Activated CD8-positive, alpha-beta memory T cell treated with anti-CD3 and anti-CD28 coated beads, Interleukin-2, amount 10 ng/mL, durations not matched to agents 7 days and 5 days (primary cell): ENCODE data around the gene AMN. TPM values are rescaled to one million over a fixed set of nuclear protein-coding genes. Genes with fewer than 3 reads are reported as not detected.
"Not testable (repeated sequence)": the region's sequence is repeated elsewhere in the genome, so short reads cannot be mapped to it uniquely, and the experiment has no call there.

Source experiments
- ATAC-seq: fragments of 150-1000 bp; cut with Tn5 transposase; one replicate; pipeline ENCODE4 v1.10.0; 2021; ENCODE audit warnings: moderate library complexity
- CTCF ChIA-PET: fragments of 350-600 bp; sonication (Branson Sonifier 250); formaldehyde crosslinking; loops from one replicate; lab custom pipeline; 2021; ENCODE audit warnings: antibody characterized with exemption; lab: Charles Lee
- DNase-seq: peaks from one replicate; pipeline ENCODE4 v3.0.0-alpha.2; 2020
- H3K27ac Mint-ChIP-seq: one replicate; pipeline ENCODE4 v1.8.0; 2021; ENCODE audit warnings: mild to moderate bottlenecking, mixed read lengths
- H3K27me3 Mint-ChIP-seq: one replicate; pipeline ENCODE4 v1.8.0; 2021; ENCODE audit warnings: mixed read lengths
- H3K36me3 Mint-ChIP-seq: one replicate; pipeline ENCODE4 v1.8.0; 2021; ENCODE audit warnings: mild to moderate bottlenecking, mixed read lengths
- H3K4me1 Mint-ChIP-seq: one replicate; pipeline ENCODE4 v1.8.0; 2021; ENCODE audit warnings: mixed read lengths
- H3K4me3 Mint-ChIP-seq: one replicate; pipeline ENCODE4 v1.8.0; 2021; ENCODE audit warnings: mild to moderate bottlenecking, moderate library complexity, mixed read lengths
- H3K9me3 Mint-ChIP-seq: one replicate; pipeline ENCODE4 v1.8.0; 2022; ENCODE audit warnings: low read depth, mixed read lengths
- total RNA-seq, 2 experiments: library from RNA; stranded (reverse); gene quantifications; one replicate each; pipeline ENCODE4 v1.2.3, GENCODE V29; 2021

The AMN gene
- total RNA-seq, 2 experiments from 2014 or later = 0.35 to 0.53 TPM

- no peak for ATAC-seq
- Mint-ChIP-seq H3K4me1 (peaks cover 9% of the 10 kb centered on the region), H3K27ac (no peak overlapping the region), H3K9me3 (no peaks in the 10 kb centered on the region), H3K36me3 (no peaks in the 10 kb centered on the region), H3K4me3 (no peak overlapping the region), H3K27me3 (peaks cover 17% of the 10 kb centered on the region)
- CTCF ChIA-PET = no interaction called here
- DNase-seq = no peak
These were observed 2.0 kb upstream of the AMN start for GRCh38 chr14:102920273-102920997.

- Mint-ChIP-seq H3K4me3 (no peak overlapping the region), H3K27ac (no peak overlapping the region), H3K27me3 (peaks cover 22% of the 10 kb centered on the region), H3K4me1 (peaks cover 9% of the 10 kb centered on the region), H3K9me3 (no peaks in the 10 kb centered on the region), H3K36me3 (no peaks in the 10 kb centered on the region)
- CTCF ChIA-PET = no interaction called here
- ATAC-seq (no peak), DNase-seq (no peak)
These were observed 1.5 kb upstream of the AMN start for GRCh38 chr14:102920998-102921304.

GRCh38 chr14:102923201-102923924 is 900 bp downstream of the AMN start:
- no peak for ATAC-seq
- Mint-ChIP-seq H3K27me3 (peaks cover 38% of the 10 kb centered on the region), H3K27ac (no peak overlapping the region), H3K9me3 (no peaks in the 10 kb centered on the region), H3K4me3 (no peak overlapping the region), H3K4me1 (peaks cover 5% of the 10 kb centered on the region), H3K36me3 (no peaks in the 10 kb centered on the region)
- DNase-seq = no peak
- CTCF ChIA-PET = interaction anchor here (2.0 kb wide), 1 partner anchor 229 kb away, joined by 6 read pairs; no protein-coding TSS in a partner anchor

- H3K9me3 Mint-ChIP-seq = no peaks in the 10 kb centered on the region
- no peaks in the 10 kb centered on the region for H3K36me3 Mint-ChIP-seq
- no peak overlapping the region for H3K4me3 Mint-ChIP-seq
- CTCF ChIA-PET = no interaction called here
- H3K27ac Mint-ChIP-seq = no peak overlapping the region
- ATAC-seq (no peak), DNase-seq (no peak)
- peaks cover 42% of the 10 kb centered on the region for H3K27me3 Mint-ChIP-seq
- peaks cover 10% of the 10 kb centered on the region for H3K4me1 Mint-ChIP-seq
These were observed 1.5 kb downstream of the AMN start for GRCh38 chr14:102923925-102924486.

GRCh38 chr14:102924632-102925588 is 2.4 kb downstream of the AMN start:
- Mint-ChIP-seq H3K27me3 (peaks cover 46% of the 10 kb centered on the region), H3K4me3 (no peak overlapping the region), H3K9me3 (no peaks in the 10 kb centered on the region), H3K4me1 (peaks cover 10% of the 10 kb centered on the region), H3K27ac (no peak overlapping the region), H3K36me3 (no peaks in the 10 kb centered on the region)
- CTCF ChIA-PET = interaction anchor here (1.4 kb wide), 1 partner anchor 150 kb away, joined by 3 read pairs; no protein-coding TSS in a partner anchor
- no peak for DNase-seq
- no peak for ATAC-seq

- H3K9me3 Mint-ChIP-seq = no peaks in the 10 kb centered on the region
- peaks cover 46% of the 10 kb centered on the region for H3K27me3 Mint-ChIP-seq
- CTCF ChIA-PET = interaction anchor here (1.4 kb wide), 1 partner anchor 151 kb away, joined by 3 read pairs; no protein-coding TSS in a partner anchor
- H3K4me1 Mint-ChIP-seq = peaks cover 10% of the 10 kb centered on the region
- H3K36me3 Mint-ChIP-seq = no peaks in the 10 kb centered on the region
- no peak for ATAC-seq
- H3K27ac Mint-ChIP-seq = no peak overlapping the region
- no peak overlapping the region for H3K4me3 Mint-ChIP-seq
- DNase-seq = no peak
These were observed 3.2 kb downstream of the AMN start for GRCh38 chr14:102925646-102926045.

GRCh38 chr14:102926104-102926503 is 3.6 kb downstream of the AMN start:
- ATAC-seq (no peak), DNase-seq (no peak)
- H3K36me3 Mint-ChIP-seq = no peaks in the 10 kb centered on the region
- no peak overlapping the region for H3K4me3 Mint-ChIP-seq
- no peak overlapping the region for H3K27ac Mint-ChIP-seq
- CTCF ChIA-PET = interaction anchor here (1.4 kb wide), 1 partner anchor 151 kb away, joined by 3 read pairs; no protein-coding TSS in a partner anchor
- no peaks in the 10 kb centered on the region for H3K9me3 Mint-ChIP-seq
- H3K4me1 Mint-ChIP-seq = peaks cover 10% of the 10 kb centered on the region
- H3K27me3 Mint-ChIP-seq = peaks cover 51% of the 10 kb centered on the region

GRCh38 chr14:102926840-102927239 is 4.4 kb downstream of the AMN start:
- H3K4me3 Mint-ChIP-seq, H3K36me3 Mint-ChIP-seq, H3K27ac Mint-ChIP-seq, CTCF ChIA-PET, H3K4me1 Mint-ChIP-seq, ATAC-seq, H3K9me3 Mint-ChIP-seq, DNase-seq: not testable (repeated sequence)
- H3K27me3 Mint-ChIP-seq = peaks cover 58% of the 10 kb centered on the region

GRCh38 chr14:102927346-102927877 is 4.9 kb downstream of the AMN start:
- H3K4me1 Mint-ChIP-seq = peaks cover 10% of the 10 kb centered on the region
- CTCF ChIA-PET = no interaction called here
- H3K4me3 Mint-ChIP-seq = no peak overlapping the region
- H3K27me3 Mint-ChIP-seq = peaks cover 61% of the 10 kb centered on the region
- H3K36me3 Mint-ChIP-seq = no peaks in the 10 kb centered on the region
- ATAC-seq (no peak), DNase-seq (no peak)
- no peak overlapping the region for H3K27ac Mint-ChIP-seq
- H3K9me3 Mint-ChIP-seq = no peaks in the 10 kb centered on the region

- H3K27ac Mint-ChIP-seq = no peak overlapping the region
- no peaks in the 10 kb centered on the region for H3K36me3 Mint-ChIP-seq
- ATAC-seq (peak; percentile 17), DNase-seq (no peak)
- peaks cover 61% of the 10 kb centered on the region for H3K27me3 Mint-ChIP-seq
- CTCF ChIA-PET = no interaction called here
- peak overlapping the region; percentile 57 for H3K4me3 Mint-ChIP-seq
- no peaks in the 10 kb centered on the region for H3K9me3 Mint-ChIP-seq
- H3K4me1 Mint-ChIP-seq = peaks cover 9% of the 10 kb centered on the region
These were observed 5.5 kb downstream of the AMN start for GRCh38 chr14:102927878-102928411.

- Mint-ChIP-seq H3K27ac (no peak overlapping the region), H3K36me3 (no peaks in the 10 kb centered on the region), H3K4me3 (peak overlapping the region; percentile 57), H3K4me1 (peaks cover 6% of the 10 kb centered on the region), H3K27me3 (peaks cover 58% of the 10 kb centered on the region), H3K9me3 (no peaks in the 10 kb centered on the region)
- DNase-seq (peak; percentile 79), ATAC-seq (peak; percentile 89)
- CTCF ChIA-PET = no interaction called here
These were observed 6.2 kb downstream of the AMN start for GRCh38 chr14:102928412-102929240.
